GM21423 (cell line): ENCODE results near the gene ABHD2.

Experiments
- ATAC-seq: cut with Tn5 transposase; IDR thresholded peaks from one replicate; pipeline ENCODE4 v1.9.1; 2021; ENCODE audit warnings: mild to moderate bottlenecking, moderate library complexity; ENCODE audit not compliant: unreplicated experiment

Gene ABHD2

DNA sequence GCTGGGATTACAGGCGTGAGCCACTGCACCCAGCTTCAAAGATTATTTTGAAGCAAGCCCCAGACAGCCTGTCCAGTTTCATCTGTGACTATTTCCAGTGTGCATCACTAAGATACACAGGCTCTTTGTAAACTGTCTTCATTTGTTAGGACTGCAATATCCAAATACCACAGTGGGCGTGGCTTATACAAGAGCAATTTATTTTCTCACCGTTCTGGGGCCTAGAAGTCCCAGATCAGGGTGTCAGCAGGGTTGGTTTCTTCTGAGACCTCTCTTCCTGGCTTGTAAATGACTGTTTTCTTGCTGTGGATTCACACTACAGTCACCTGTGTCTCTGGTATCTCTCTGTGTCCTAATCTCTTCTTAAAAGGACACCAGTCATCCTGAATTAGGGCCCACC is 73.4 kb downstream of the ABHD2 start:
- no peak for ATAC-seq

DNA sequence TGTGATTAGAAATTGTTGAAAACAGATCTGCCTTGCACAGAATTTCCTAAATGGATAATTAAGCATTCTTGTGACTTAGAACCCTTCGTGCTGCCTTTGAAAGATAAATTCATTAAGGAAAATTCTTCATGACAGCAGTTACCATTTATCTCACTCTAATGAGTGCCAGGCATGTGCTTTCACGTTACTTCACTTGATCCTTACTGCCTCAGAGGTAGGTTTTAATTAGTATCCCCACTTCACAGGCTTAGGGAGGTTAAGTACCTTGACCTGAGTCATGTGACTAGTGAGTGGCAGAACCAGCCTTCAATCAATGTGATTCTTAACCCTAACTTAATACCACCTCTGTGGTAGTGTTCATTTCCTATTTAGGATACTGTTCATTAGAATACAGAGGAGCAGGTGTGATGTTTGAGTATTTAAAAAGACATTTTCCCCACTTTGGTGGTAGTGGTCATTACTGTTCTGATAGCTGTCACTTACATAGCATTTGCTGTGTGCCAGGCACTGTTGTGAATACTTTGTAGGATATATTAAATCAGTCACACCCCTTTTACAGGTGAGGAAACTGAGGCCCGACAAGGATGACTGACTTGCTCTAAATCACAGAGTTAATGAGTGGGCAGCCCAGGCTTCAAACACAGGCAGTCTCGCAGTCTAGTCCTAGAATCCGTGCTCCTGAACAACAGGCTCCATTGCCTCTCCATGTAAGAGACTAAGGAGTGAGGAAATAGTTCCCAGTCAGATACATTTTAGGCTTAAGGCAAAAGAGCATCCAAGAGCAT is 75.2 kb downstream of the ABHD2 start:
- no peak for ATAC-seq

DNA sequence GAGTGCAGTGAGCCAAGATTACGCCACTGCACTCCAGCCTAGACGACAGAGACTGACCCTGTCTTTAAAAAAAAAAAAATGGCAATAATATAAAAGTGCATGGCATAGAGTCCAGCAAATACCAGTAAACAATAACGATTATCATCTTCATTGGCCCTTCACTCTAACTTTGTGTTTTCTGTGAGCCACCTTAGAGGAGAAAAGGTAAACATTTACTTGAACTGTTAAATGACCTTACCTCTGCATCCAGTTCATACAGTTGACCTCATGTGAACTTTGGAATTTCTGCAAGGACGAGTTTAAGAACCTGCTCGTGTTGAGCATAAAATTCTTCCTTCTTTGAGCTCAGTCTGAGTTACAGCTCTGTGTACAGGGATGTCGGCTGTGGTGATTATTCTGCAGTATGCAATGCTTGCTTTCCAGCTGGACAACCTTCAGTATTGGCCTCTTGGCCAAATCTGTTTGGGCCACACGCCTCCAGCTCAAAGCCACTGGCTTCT is 76.5 kb downstream of the ABHD2 start:
- no peak for ATAC-seq

DNA sequence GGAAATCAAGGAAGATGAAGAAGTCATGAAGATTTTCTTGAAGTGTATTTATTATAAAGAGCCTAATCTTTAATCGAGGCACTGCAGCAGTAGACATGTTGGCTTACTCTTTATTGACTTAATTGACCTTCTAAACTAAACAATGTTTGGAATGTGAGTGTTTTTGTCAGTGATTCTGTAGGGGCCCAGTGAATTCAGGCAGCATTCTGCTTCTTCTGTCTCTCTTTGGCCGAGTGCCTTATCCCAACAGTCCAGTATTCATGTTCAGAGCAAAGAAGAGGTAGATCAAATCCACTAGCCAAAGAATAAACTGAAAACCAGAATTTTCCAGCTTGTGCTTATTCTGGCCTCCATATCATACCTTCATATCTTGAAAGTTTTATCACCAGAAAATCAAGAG is 77.4 kb downstream of the ABHD2 start:
- ATAC-seq = no peak

DNA sequence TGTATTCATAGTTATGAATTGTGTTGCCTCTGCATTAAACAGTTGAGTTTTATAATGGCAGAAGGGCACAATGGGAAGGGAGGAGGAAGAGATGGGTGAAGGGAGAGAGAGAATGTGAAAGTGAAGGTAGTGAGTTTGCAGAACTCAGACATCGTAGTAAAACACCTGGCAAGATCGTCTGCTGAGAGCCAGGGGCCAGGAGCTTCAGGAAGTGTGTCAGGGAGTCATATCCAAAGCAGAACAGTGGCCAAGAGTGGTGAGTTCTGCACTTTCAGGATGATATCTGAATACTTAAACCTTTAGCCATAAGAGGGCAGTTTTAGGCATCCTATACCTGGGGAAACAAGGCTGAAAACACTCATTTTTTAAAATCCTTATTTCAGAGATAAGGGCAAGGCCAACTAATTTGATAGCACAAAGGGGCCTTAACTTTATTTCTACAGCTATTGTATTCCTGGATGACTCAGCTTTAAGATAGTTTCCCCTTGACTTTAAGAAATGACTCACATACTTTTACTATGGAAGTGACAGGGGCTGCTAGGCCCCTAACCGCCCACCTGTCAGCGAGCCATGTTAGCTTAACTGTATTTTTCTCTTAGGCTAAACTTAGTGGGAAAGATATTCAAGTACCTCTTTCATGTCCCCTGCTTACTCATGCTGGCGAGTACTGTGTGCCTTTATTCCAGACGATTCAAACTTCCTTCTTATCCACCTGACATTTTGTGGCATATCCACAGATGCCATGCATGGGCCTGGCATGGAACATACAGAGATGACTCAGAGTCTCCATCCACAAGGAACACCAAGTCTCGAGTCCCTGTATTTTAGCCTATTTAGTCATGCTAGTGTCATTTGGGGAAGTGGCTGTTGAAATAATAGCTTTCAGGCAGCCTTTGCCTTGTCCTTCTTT is 79.3 kb downstream of the ABHD2 start:
- peak; percentile 64 for ATAC-seq

DNA sequence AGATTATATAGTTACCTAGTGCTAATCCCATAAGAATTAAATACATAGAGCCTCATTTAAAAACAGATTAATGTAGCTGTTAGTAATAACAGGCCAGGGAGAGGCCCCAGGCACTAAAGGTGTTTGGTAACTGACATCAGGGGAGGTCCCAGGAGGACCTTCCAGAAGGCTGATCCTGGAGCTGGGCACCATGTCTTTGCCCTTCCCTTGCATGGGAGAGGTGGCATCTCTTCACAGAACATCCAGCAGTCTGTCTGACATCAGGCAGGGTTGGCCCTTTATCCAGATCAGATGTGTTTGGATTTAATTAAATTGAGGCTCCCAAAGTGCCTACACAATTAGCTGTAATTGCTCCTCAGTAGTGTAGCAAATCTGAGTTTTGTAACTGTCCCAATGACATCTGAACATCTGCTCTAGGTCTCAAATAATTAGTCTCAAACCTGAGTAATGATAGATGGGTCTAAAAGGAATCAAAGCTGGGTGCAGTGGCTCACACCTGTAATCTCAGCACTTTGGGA is 80.1 kb downstream of the ABHD2 start:
- no peak for ATAC-seq

DNA sequence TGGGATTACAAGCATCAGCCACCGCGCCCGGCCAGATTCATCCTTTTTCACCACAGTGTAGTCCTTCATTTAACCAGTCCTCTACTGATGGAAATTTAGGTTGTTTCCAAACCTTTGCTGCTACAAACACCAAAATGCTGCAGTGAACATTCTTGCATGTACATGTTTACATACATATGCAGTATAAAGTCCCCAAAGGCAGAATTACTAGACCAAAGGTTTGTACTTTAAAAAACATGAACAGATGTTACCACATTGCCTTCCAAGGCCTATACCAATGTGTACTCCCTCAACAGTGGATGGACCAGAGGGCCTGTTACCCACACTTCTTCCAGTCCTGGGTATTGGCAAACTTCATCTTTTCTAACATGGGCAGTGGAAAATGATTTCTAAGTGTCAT is 82.1 kb downstream of the ABHD2 start:
- no peak for ATAC-seq

DNA sequence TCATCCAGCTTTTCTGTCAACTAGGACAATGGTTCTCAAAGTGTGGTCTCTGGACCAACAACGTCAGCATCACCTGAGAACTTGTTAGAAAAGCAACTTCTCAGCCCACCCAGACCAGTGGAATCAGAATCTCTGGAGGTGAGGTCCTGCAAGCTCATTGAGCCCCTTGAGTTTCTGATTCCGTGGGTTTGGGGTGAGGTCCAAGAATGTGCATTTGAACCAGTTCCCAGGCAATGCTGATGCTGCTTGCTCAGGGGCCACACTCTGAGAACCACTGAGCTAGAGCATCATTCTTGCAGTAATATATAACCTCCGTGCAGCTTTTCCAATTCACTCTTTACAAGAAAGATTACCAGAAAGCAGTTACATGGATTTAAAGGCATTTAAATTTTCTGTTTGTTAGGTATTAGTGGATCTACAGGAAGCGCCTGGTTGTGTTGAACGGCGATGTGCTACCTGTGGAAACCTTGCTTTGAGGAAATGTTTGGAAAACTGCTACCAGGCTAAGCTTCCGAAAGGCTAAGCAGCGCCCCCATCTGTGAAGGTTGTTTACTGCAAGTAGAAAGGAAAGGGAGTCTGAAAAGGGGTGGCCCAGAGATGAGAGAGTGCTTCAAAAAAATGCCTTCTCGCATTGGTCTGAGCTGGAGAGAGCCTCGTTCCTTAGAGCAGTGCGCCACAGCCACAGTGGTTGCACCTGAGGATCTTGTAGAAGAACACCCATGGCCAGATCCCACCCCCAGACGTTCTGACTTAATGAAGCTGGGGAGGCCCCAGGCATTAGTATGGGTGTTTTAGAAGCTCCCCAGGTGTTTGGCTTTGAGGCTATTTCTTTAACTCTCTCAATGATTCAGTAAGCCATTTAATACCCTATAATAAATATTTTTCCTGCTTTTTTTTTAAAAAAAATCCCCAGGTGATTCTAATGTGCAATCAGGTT is 83.1 kb downstream of the ABHD2 start:
- ATAC-seq = no peak

DNA sequence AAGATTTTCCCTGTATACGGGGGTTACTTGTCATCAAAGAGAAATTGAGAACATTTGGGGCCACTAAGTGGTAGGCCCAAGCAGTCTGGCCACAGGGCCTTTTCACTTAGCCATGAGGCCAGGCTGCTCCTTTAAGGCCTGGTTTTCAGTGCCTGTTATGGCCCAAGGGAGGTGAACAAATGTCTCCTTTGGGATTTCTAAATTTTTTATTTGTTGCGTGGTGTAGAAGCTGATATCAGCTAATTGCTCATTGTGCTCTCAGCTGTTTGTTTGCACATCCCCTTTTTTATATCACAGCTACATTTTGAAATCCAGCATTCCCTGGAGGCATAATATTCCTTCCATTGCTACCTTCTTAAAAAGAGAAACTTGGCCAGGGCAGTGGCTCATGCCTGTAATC is 84.7 kb downstream of the ABHD2 start:
- ATAC-seq = no peak

DNA sequence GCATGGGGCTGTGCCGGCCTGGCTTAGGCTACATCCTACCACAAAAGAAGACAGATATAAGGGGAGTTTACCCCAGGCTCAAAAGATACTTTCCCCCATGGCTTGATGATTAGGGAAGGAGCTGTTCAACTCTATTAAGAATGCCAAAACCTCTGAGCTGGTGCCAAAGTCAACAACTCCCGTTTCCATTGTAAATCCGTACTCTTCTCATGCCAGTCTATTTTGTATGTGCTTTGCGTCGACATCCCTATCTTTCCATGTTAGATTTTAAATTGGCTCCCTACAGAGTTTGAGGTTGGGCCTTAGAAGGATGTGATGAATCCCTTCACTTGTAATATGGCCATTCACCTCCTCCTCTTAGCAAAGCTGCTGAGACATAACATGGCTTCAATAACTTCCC is 86.2 kb downstream of the ABHD2 start:
- ATAC-seq = no peak

DNA sequence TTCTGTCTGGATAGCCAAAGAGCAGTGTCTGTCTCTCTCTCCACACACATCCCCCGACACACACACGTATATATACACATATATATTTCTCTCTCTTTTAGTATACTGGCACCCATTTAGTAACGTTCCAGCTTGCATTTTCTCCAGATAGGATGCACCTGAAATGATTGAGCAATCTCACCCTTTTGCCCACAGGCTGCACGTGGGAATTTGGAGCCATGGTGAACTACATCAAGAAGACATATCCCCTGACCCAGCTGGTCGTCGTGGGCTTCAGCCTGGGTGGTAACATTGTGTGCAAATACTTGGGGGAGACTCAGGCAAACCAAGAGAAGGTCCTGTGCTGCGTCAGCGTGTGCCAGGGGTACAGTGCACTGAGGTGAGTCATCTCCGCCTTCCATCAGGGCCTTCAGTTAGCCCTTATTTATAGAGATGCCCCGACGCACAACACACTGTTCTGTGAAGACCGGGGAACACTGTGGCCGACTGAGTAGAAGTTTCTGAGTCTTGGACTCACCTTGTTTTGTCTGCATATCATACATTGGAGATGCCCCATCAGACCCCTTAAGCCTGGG is 87.4 kb downstream of the ABHD2 start:
- no peak for ATAC-seq

DNA sequence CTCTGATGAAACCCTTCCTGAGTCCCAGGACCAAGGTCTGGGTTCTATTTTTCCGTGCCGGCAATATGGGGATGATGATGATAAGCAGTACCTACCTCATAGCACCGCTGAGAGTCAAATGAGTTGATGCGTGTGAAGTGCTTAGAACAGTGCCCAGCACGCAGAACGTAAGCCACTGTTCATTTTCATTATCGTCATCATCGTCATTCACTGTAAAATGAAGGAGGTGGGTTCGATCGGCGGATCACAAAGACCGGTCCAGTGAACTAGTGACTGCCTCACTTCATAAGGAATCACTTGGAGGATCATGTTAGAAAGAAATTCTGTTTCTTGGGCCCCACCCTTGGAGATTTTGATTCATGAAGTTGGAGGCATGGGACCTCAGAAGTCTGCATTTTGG is 88.9 kb downstream of the ABHD2 start:
- ATAC-seq = no peak

DNA sequence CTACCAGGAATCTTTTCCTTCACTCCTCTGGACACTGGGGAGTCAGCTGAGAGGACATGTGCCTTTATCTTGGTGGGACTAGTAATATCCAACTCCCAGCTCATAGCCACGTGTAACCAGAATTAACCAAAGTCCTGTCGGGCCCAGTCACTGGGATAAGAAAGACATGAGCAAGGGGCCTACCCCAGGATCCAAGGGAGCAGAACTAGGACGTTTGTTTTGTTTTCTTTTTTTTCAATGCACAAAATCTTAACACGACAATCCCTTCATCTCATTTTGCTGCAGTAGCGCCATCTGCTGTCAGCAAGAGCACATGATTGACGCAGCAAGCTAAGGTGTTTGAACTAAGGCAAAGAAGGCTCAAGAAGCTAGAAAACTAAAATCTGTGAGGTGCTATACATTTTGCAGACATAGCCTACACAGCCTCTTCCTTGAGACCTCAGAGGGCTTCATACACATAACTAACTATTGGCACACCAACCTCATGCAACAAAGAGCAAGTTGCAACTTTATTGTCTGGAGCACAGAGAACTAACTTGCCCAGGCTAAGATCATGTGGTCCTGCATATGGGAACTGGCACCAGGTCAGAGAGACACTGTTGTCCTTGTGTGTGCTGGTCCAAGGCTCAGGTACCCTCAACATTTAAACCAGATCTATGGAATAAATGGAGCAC is 89.5 kb downstream of the ABHD2 start:
- no peak for ATAC-seq

DNA sequence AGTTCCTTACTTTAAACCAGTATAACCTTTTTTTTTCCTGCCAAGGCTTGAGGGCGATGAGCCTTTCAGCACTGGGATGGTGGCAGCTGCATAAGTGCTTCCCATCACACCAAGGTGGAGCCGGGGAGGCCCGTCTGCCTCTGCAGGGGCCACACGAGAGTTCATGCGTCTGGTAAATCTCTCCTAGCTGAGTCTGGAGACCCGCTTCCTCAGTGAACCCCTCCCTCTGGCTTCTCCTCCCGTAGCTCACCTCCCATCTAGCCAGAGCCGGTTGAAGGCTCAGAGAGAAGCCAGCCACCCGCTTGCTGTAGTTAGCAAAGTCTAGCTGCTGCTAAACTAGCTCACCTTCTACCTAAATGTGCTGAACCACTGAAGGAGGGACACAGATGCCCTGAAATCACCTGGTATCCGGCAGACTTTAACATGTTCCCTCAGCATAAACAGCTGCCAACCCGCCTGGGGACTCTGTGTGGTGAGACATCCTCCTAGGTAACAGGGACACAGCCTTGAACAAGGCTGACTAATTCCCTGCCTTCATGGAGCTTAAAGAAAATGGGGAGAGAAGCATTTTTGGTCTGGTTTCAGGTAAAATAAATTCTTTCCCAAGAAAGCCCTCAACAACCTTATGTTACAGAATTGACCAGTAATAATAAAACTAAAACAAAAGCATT is 90.2 kb downstream of the ABHD2 start:
- ATAC-seq = no peak

DNA sequence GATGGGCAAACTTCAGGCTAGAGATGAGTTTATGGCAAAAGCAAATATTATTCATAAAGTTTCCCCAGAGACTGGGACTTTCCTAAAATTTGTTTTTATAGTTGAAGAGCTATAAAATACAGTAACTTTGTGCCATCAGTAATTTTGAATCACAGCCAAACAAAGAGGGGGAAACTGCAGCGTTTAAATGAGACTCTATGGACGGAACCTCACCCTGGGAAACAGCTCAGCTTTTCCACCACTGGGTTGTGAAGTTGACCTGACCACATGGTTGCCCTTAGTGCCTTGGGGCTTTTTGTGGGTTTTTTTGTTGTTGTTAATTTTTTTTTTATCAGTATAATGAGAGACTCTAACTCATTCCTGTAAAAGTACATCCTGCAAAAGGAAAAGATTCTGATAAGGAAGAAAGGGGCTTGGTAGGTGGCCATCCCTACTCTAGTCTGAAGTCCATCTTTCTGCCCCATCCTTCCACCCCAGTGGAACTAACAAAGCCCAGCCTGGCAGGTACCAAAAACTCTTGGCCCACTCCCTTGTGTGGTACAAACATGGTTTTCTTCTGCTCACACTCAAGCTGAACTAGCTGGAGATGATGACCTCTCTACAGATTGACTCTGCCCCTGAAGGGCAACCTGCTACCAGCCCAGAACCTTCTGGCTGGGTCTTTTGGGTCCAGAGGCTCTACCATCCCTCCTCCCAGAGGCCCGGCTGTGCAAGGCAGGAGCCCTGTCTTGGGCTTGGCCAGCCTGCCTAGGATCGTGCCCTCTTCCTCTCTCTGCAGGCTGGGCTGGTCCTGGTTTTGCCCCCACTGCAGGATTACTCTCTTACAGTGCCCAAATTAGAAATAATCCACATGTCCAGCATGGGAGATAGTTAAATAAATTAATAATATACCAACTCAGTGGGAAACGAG is 92.0 kb downstream of the ABHD2 start:
- ATAC-seq = peak; percentile 56

DNA sequence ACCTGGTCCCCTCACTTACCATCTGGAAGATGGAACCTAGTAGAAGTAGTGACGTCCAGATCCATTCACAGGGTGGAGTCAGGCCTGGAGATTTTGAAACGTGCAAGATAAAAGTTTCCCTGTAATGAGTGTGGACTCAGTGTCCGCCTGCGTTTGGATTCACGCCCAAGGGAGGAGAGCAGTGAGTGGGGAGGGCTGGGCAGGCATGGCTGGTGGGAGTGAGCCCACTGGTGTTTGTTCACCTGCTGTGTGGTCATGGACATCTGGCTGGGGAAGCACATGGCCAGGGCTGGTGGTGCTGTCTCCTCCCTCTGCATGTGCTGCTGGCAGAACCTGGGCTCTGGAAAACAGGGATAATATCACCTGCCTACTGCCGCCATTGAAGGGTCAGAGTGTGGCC is 96.1 kb downstream of the ABHD2 start:
- no peak for ATAC-seq

DNA sequence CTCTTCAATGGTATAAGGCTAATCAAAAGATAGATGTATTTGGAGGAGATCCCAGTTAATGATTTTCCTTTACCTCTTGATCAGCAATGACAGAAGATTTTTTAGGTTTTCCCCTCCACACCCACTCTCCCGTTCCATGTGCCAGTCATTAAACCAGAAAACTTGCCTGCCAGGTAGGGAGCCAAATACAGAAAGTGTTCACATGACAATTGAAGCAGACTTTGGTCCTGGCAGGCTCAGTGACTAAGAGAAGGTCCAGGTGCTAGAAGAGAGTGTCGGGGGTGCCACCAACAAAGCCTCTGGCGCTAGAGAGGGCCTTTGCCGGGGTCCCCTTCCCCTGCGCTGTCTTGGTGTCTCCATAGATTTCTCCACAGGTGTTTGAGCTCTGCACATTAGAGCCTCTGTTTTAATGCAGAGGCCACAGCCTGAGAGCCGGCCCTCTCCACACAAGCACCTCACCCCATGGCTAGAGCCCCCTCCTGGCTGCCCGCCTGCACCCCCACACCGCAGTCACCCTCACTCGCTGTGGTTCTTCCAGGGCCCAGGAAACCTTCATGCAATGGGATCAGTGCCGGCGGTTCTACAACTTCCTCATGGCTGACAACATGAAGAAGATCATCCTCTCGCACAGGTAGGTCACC is 96.8 kb downstream of the ABHD2 start:
- ATAC-seq = no peak

DNA sequence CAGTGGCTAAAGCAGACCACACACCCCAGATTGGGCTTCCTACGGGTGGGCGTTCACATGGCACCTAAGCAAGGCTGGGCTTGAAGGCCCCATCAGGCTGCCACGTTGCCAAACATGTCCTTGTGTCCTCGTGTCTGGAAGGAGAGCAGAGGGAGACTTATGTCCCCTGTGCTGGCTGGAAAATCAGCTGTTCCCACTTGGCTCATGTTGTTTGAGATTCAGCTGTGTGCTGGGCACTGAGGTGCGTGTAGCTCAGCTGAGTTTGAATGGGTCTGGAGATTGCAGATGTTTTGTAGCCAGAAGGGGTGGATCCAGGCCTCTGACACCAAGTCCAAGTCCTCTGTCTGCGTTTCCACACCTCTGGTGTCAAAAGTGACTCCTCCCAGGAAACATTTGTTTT is 98.5 kb downstream of the ABHD2 start:
- ATAC-seq = no peak
